PC-3 (cell line): ENCODE measurements around the gene RERE. TPM values are rescaled to one million over a fixed set of nuclear protein-coding genes. Genes with fewer than 3 reads are reported as not detected.

Experiments
- ATAC-seq: fragments of 200-7000 bp; cut with Tn5 transposase; 2 replicates; pipeline ENCODE4 v1.9.1; 2020; ENCODE audit warnings: mild to moderate bottlenecking, moderate library complexity
- Bru-seq: library from RNA; stranded (reverse); fragments of 400-500 nt; gene quantifications from one replicate; lab custom pipeline; 2021; lab: Mats Ljungman, UMichigan
- BruChase-seq, 2 experiments: library from RNA; stranded (reverse); fragments of 400-500 nt; gene quantifications; one replicate each; lab custom pipeline; 2021; lab: Mats Ljungman, UMichigan
- BruUV-seq: library from RNA; stranded (reverse); fragments of 400-500 nt; replicated peaks from 2 replicates; lab custom pipeline; 2021; lab: Mats Ljungman, UMichigan
- CTCF ChIA-PET: fragments of 300-600 bp; sonication (Branson Sonifier 250); formaldehyde crosslinking; loops from one replicate; lab custom pipeline; 2022; ENCODE audit warnings: antibody characterized with exemption; lab: Charles Lee
- POLR2A ChIA-PET: fragments of 300-600 bp; sonication (Branson Sonifier 250); formaldehyde crosslinking; loops from one replicate; lab custom pipeline; 2022; ENCODE audit warnings: antibody characterized with exemption; ENCODE audit not compliant: unreplicated experiment; lab: Charles Lee
- DNase-seq: peaks from one replicate; pipeline ENCODE4 v3.0.0-alpha.2; 2015
- H2AFZ ChIP-seq: fragments of 300-600 bp; sonication (generic); 2 replicates; pipeline ENCODE4 v1.6.0; 2016; ENCODE audit warnings: antibody characterized with exemption, low read length
- H3F3A ChIP-seq: fragments of 300-600 bp; sonication (generic); one replicate; pipeline ENCODE4 v1.6.0; 2017; ENCODE audit warnings: antibody characterized with exemption, low read length, control low read depth, mild to moderate bottlenecking; ENCODE audit not compliant: unreplicated experiment
- H3K27ac ChIP-seq: fragments of 300-600 bp; sonication (generic); 2 replicates; pipeline ENCODE4 v1.5.1; 2016; ENCODE audit warnings: mild to moderate bottlenecking, low read length
- H3K27me3 ChIP-seq: fragments of 300-600 bp; sonication (generic); 2 replicates; pipeline ENCODE4 v1.6.1; 2016; ENCODE audit warnings: low read length, mixed read lengths
- H3K36me3 ChIP-seq: fragments of 300-600 bp; sonication (generic); 2 replicates; pipeline ENCODE4 v1.6.1; 2016; ENCODE audit warnings: low read depth, mixed run types, low read length, mixed read lengths
- H3K4me1 ChIP-seq: fragments of 300-600 bp; sonication (generic); 2 replicates; pipeline ENCODE4 v1.5.1; 2016; ENCODE audit warnings: low read length; ENCODE audit not compliant: insufficient read depth
- H3K4me2 ChIP-seq: fragments of 300-600 bp; sonication (generic); 2 replicates; pipeline ENCODE4 v1.6.0; 2016; ENCODE audit warnings: low read length
- H3K4me3 ChIP-seq: fragments of 300-600 bp; sonication (generic); 2 replicates; pipeline ENCODE4 v1.5.1; 2016; ENCODE audit warnings: mild to moderate bottlenecking, low read length, mixed read lengths
- H3K79me2 ChIP-seq: fragments of 300-600 bp; sonication (generic); 2 replicates; pipeline ENCODE4 v1.6.1; 2017; ENCODE audit warnings: low read length, mixed read lengths
- H3K9ac ChIP-seq: fragments of 300-600 bp; sonication (generic); 2 replicates; pipeline ENCODE4 v1.6.0; 2016; ENCODE audit warnings: mild to moderate bottlenecking, low read length
- H3K9me2 ChIP-seq: fragments of 300-600 bp; sonication (generic); replicated peaks from 2 replicates; pipeline ENCODE4 v1.6.1; 2016; ENCODE audit warnings: mixed run types, low read length, mixed read lengths
- H3K9me3 ChIP-seq: fragments of 300-600 bp; sonication (generic); 2 replicates; pipeline ENCODE4 v1.6.1; 2016; ENCODE audit warnings: low read length, mixed read lengths
- H4K20me1 ChIP-seq: fragments of 300-600 bp; sonication (generic); 2 replicates; pipeline ENCODE4 v1.6.1; 2016; ENCODE audit warnings: low read length, mixed read lengths
- CTCF ChIP-seq: fragments of 300-600 bp; sonication (generic); conservative IDR thresholded peaks from 2 replicates; pipeline ENCODE4 v1.5.1; 2017; ENCODE audit warnings: antibody characterized with exemption, low read depth, mild to moderate bottlenecking, low read length
- EZH2 ChIP-seq: fragments of 300-600 bp; sonication (generic); IDR thresholded peaks from one replicate; pipeline ENCODE4 v1.6.1; 2017; ENCODE audit warnings: antibody characterized with exemption, mild to moderate bottlenecking, low read length; ENCODE audit not compliant: unreplicated experiment
- EZH2phosphoT487 ChIP-seq: fragments of 300-600 bp; sonication (generic); IDR thresholded peaks from 2 replicates; pipeline ENCODE4 v1.6.1; 2018; ENCODE audit warnings: mild to moderate bottlenecking, antibody characterized with exemption, low read length, borderline replicate concordance
- intact Hi-C: fragments of 100-400 bp; cut with micrococcal nuclease; formaldehyde crosslinking; loops from 2 replicates; pipeline ENCODE4 v1.9.0; 2023
- long read RNA-seq: library from polyadenylated mRNA; unstranded; transcript quantifications from one replicate; pipeline ENCODE4 v2.0.0, GENCODE V29; 2021; ENCODE audit not compliant: unreplicated experiment
- total RNA-seq: library from RNA; depleted of rRNA; stranded (reverse); fragments of >200 nt; gene quantifications from 2 replicates; pipeline ENCODE4 v1.2.3, GENCODE V29; 2014; rRNA removed

RERE gene
- 24.2 and 45.2 TPM in 2 replicates for total RNA-seq
- percentile 84 among the genes with signal in this experiment for Bru-seq, nascent RNA
- percentile 74 among the genes with signal in this experiment for BruChase-seq, experiment 1, labeled RNA remaining after a 6-hour chase
- percentile 76 among the genes with signal in this experiment for BruChase-seq, experiment 2, labeled RNA remaining after a 2-hour chase
- long read RNA-seq, partial matches to known transcripts, result 62 of 114 reads
- long read RNA-seq, other reads (novel, unspliced or antisense), result 49 of 114 reads

GRCh38 chr1:8817412-8818324 lies at the start of gene RERE:
RERE (minus strand) TSS chr1:8817640.
- intact Hi-C loops, result loop anchor here (2.0 kb wide), 1 partner anchor 77 kb away; no protein-coding TSS in a partner anchor
- H4K20me1 ChIP-seq, result no peaks in the 10 kb centered on the region
- TF ChIP-seq CTCF (no peak), EZH2phosphoT487 (no peak), EZH2 (no peak)
- H3K9me2 ChIP-seq, result no peaks in the 10 kb centered on the region
- H2AFZ ChIP-seq, result peak within 1 kb of the TSS; percentile 82
- no TSS peak for BruUV-seq
- ChIA-PET POLR2A (interaction anchor here (0.6 to 0.7 kb wide), 2 partner anchors 31 to 151 kb away, joined by 3 to 7 read pairs; no protein-coding TSS in a partner anchor), CTCF (no interaction called here)
- peak within 1 kb of the TSS; percentile 90 for H3K4me2 ChIP-seq
- peak within 1 kb of the TSS; percentile 96 for H3K4me3 ChIP-seq
- peak; percentile 75 for ATAC-seq
- H3K9ac ChIP-seq, result peak within 1 kb of the TSS; percentile 94
- DNase-seq, result peak; percentile 95
- no peaks in the 10 kb centered on the region for H3K27me3 ChIP-seq
- peaks cover 47% of the 10 kb centered on the region for H3K79me2 ChIP-seq
- H3K9me3 ChIP-seq, result no peaks in the 10 kb centered on the region
- H3K36me3 ChIP-seq, result no peaks in the 10 kb centered on the region
- H3F3A ChIP-seq, result peaks cover 13% of the 10 kb centered on the region
- peak within 1 kb of the TSS; percentile 74 for H3K27ac ChIP-seq
- H3K4me1 ChIP-seq, result peaks cover 55% of the 10 kb centered on the region

GRCh38 chr1:8866792-8867415 lies 49.5 kb upstream of the RERE start:
- H3K79me2 ChIP-seq, result peaks cover 61% of the 10 kb centered on the region
- no TSS peak for BruUV-seq

More at GRCh38 chr1:8866792-8867415, 49.5 kb upstream of the RERE start:
- POLR2A ChIA-PET, result interaction anchor here (0.7 kb wide), 2 partner anchors 13 to 58 kb away, joined by 4 read pairs; no protein-coding TSS in a partner anchor
- Histone ChIP-seq H4K20me1 (peaks cover 91% of the 10 kb centered on the region), H3K9me2 (no peaks in the 10 kb centered on the region), H3K9me3 (no peaks in the 10 kb centered on the region), H3K27ac (no peak overlapping the region), H3K4me2 (no peak overlapping the region), H3K27me3 (no peaks in the 10 kb centered on the region), H3K4me1 (peaks cover 22% of the 10 kb centered on the region), H3K4me3 (no peak overlapping the region), H3K36me3 (peaks cover 94% of the 10 kb centered on the region), H2AFZ (no peak overlapping the region), H3K9ac (no peak overlapping the region), H3F3A (peaks cover 58% of the 10 kb centered on the region)
- intact Hi-C loops, result no loop called here
- TF ChIP-seq EZH2phosphoT487, result no peak
- TF ChIP-seq CTCF, result no peak
- TF ChIP-seq EZH2, result no peak
- DNase-seq (no peak), ATAC-seq (no peak)
- CTCF ChIA-PET, result no interaction called here
